ENCODE results near the gene CYTH3.

GRCh38 chr7:6197801-6198551 lies 74.4 kb downstream of the CYTH3 start:
- no peak for TF ChIP-seq EZH2 (IDR thresholded peaks at IDR 0.05; ENCODE audit: low read length)
- TF ChIP-seq CTCF (optimal IDR thresholded peaks at IDR 0.05 in 1 of 3, IDR thresholded peaks at IDR 0.05 in 1 of 3, conservative IDR thresholded peaks at IDR 0.05 in 1 of 3; ENCODE audit: extremely low read depth in 1 of 3, insufficient read depth in 2 of 3, low read length in 3 of 3): no peak
